Naive thymus-derived CD8-positive, alpha-beta T cell (primary cell): Measurements from ENCODE around the gene DGUOK. TPM values are rescaled to one million over a fixed set of nuclear protein-coding genes. Genes with fewer than 3 reads are reported as not detected.

Experiments used
- ATAC-seq, 2 donors: fragments of 150-1000 bp; cut with Tn5 transposase in 1 of 2; sonication (Bioruptor Pico), chemical (Tn5 transposase) in 1 of 2; 1 replicate in 1 of 2; 2 replicates in 1 of 2; pipeline ENCODE4 v1.10.0; 2021; ENCODE audit warnings: mild to moderate bottlenecking in 2 of 2, moderate library complexity in 2 of 2
- POLR2A ChIA-PET: fragments of 350-600 bp; sonication (Branson Sonifier 250); formaldehyde crosslinking; loops from one replicate; lab custom pipeline; 2021; ENCODE audit warnings: antibody characterized with exemption; lab: Charles Lee
- DNase-seq, 10 donors: peaks; one replicate each; pipeline versions ENCODE4 v3.0.0 to v3.0.0-alpha.2; 2020 to 2022
- H3K27ac Mint-ChIP-seq, 10 donors: one replicate each; pipeline ENCODE4 v1.8.0; 2020 to 2022; ENCODE audit warnings: mild to moderate bottlenecking in 10 of 10, mixed read lengths in 10 of 10, moderate library complexity in 4 of 10, inconsistent platforms in 1 of 10
- H3K27me3 Mint-ChIP-seq, 5 donors: one replicate each; pipeline ENCODE4 v1.8.0; 2021 to 2022; ENCODE audit warnings: mixed read lengths in 5 of 5
- H3K36me3 Mint-ChIP-seq, 3 donors: one replicate each; pipeline ENCODE4 v1.8.0; 2020 to 2022; ENCODE audit warnings: mixed read lengths in 3 of 3, mild to moderate bottlenecking in 2 of 3, inconsistent platforms in 1 of 3
- H3K4me1 Mint-ChIP-seq, 4 donors: one replicate each; pipeline ENCODE4 v1.8.0; 2021 to 2022; ENCODE audit warnings: mixed read lengths in 4 of 4
- H3K4me3 Mint-ChIP-seq, 10 donors: one replicate each; pipeline ENCODE4 v1.8.0; 2020 to 2022; ENCODE audit warnings: mild to moderate bottlenecking in 10 of 10, mixed read lengths in 10 of 10, moderate library complexity in 6 of 10, inconsistent platforms in 1 of 10
- H3K9me3 Mint-ChIP-seq, 9 donors: one replicate each; pipeline ENCODE4 v1.8.0; 2020 to 2022; ENCODE audit warnings: mixed read lengths in 9 of 9, mild to moderate bottlenecking in 3 of 9, inconsistent platforms in 1 of 9, moderate library complexity in 1 of 9
- polyA plus RNA-seq, 3 donors: library from polyadenylated mRNA; unstranded; fragments of 300-500 nt; fragmentation: Illumina TruSeq; gene quantifications; one replicate each; pipeline ENCODE4 v1.2.3, GENCODE V29; 2021
- total RNA-seq, 8 experiments: library from RNA in 2 of 8; stranded (reverse) in 2 of 8; gene quantifications; one replicate each; pipeline ENCODE4 v1.2.3 and lab custom pipeline; 2021 to 2026

Gene DGUOK
- total and polyA plus RNA-seq, 5 experiments from 2014 or later: 70.3 to 219 (median 207) TPM

DNA sequence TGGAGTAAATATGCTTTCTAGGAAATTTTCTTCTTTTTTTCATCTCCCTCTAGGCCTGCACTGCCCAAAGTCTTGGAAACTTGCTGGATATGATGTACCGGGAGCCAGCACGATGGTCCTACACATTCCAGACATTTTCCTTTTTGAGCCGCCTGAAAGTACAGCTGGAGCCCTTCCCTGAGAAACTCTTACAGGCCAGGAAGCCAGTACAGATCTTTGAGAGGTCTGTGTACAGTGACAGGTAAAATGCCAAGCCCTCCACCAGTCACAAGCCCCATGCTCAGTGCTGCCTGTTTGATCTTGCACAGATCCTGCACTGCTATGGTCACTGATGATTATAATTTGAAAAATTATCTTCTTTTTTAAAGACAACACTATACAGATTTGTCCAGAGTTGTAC, 20.0 kb downstream of the DGUOK start:
- DNase-seq (no peak), ATAC-seq (peak in 1 of 2 donors; percentile 21)
- Mint-ChIP-seq H3K4me1 (peaks cover 35 to 85% (median 84%) of the 10 kb centered on the region in 4 donors), H3K36me3 (peaks cover 7 to 72% (median 23%) of the 10 kb centered on the region in 3 donors), H3K9me3 (no peaks in the 10 kb centered on the region), H3K27me3 (no peaks in the 10 kb centered on the region), H3K27ac (peak overlapping the region; percentile 61 to 91 (median 82)), H3K4me3 (peak overlapping the region in 4 of 10 donors; percentile 30 to 60 (median 36))
- POLR2A ChIA-PET: interaction anchor here (0.7 kb wide), 1 partner anchor 15 kb away, joined by 3 read pairs; no protein-coding TSS in a partner anchor

DNA sequence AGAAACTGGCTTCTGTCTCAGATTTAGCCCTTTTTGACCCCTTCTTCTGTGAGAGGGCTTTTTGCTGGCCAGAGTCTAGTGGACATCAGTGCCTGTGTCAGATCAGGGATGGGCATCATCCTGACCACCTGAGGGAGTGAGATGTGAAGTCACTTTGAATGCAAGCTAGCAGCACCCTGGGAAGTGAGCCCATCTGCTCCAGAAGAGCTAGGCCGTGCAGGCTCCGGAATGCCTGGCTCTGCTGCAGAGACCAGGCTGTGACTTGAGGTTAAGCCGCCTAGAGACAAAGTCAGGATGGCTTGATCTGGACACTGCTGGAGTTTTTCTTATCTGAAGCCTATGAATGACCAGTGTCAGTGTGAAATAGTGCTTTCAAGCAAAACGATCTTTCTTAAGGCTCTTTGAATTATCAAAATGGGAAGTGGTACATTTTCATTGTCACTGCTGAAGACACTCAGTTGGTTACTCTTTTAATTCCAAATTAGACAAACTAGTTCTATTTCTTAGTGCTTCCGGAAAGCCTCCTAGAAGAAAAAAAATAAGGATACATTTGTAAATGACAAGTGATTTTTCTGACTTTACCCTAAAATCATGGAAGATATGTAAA, 20.8 kb downstream of the DGUOK start:
- peaks cover 7 to 72% (median 31%) of the 10 kb centered on the region in 3 donors for H3K36me3 Mint-ChIP-seq
- DNase-seq (no peak), ATAC-seq (no peak)
- POLR2A ChIA-PET: interaction anchor here (0.8 to 2.5 kb wide), 2 partner anchors 20 to 32 kb away, joined by 4 to 9 read pairs; no protein-coding TSS in a partner anchor
- peak overlapping the region in 8 of 10 donors; percentile 8 to 92 (median 81) for H3K27ac Mint-ChIP-seq
- H3K9me3 Mint-ChIP-seq: no peaks in the 10 kb centered on the region
- H3K4me3 Mint-ChIP-seq: peak overlapping the region in 4 of 10 donors; percentile 9 to 82 (median 38)
- H3K27me3 Mint-ChIP-seq: no peaks in the 10 kb centered on the region
- peaks cover 42 to 90% (median 87%) of the 10 kb centered on the region in 4 donors for H3K4me1 Mint-ChIP-seq

DNA sequence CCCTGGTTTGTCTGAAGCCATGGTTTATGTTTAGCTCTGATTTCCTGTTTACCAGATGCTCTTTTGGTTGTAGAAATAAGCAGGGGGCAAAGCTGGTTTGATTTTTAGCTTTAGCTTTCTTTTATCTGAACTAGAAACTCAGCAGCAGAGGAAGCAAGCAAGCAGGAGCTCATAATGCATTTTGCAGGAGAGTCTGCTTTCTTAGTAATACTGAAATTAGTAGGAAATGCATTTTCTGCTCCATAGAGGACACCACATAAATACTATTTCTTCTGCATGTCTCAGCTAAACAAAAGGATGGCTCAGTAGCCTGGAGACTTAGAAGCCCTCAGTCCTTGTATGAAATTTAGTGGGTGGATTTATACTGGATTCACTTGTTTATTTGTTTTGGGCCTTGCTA, 23.1 kb downstream of the DGUOK start:
- no peaks in the 10 kb centered on the region for H3K9me3 Mint-ChIP-seq
- DNase-seq (no peak), ATAC-seq (no peak)
- H3K4me3 Mint-ChIP-seq: peak overlapping the region in 7 of 10 donors; percentile 20 to 71 (median 43)
- POLR2A ChIA-PET: interaction anchor here (0.6 to 2.5 kb wide), 7 partner anchors 9 to 30 kb away, joined by 3 to 9 read pairs (median 3); no protein-coding TSS in a partner anchor
- H3K27me3 Mint-ChIP-seq: no peaks in the 10 kb centered on the region
- peaks cover 12 to 67% (median 34%) of the 10 kb centered on the region in 3 donors for H3K36me3 Mint-ChIP-seq
- H3K27ac Mint-ChIP-seq: peak overlapping the region; percentile 9 to 92 (median 82)
- H3K4me1 Mint-ChIP-seq: peaks cover 42 to 89% (median 79%) of the 10 kb centered on the region in 4 donors

DNA sequence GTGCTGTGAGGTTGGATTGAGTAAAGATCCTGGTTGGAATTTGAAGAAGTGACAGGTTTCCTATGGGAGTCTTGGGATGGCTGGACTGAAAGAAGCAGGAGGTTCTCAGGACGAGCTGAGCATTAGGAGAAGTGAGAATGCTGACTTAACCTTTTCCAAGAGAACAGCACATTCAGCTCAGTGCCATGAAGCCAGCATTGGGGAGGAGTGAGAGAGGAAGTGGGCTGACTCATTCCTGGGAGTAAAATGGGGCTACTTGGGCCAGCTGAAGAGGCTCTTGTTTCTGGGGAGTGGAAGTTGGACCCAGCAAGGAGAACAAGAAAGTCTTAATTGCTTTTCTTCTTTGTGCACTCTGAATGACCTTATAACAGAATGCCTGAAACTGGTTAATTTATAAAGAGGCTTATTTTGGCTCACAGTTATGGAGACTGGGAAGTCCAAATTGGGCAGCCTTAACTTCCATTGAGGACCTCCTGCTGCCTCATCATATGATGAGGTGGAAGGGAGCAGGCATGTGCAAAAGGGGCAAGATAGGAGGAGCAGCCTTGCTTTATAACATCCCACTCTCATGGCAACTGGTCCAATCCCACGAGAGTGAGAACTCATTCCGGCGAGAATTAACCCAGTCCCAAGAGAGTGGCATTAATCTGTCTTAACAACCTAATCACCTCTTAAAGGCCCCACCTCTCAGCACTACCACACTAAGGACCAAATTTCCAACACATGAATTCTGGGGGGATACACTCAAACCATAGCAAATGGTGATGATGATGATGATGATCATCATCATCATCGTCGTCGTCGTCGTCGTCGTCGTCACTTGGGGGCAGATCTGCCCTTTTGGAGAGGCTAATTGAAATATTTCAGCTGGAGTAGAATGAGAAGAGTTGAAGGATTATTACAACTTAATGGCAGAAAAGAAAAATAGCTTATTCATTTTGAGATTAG, 26.1 kb downstream of the DGUOK start:
- Mint-ChIP-seq H3K27me3 (no peaks in the 10 kb centered on the region), H3K4me3 (no peak overlapping the region), H3K9me3 (no peaks in the 10 kb centered on the region), H3K27ac (peak overlapping the region; percentile 15 to 90 (median 76)), H3K4me1 (peaks cover 41 to 71% (median 67%) of the 10 kb centered on the region in 4 donors), H3K36me3 (peaks cover 18 to 75% (median 46%) of the 10 kb centered on the region in 3 donors)
- ATAC-seq (no peak), DNase-seq (no peak)
- POLR2A ChIA-PET: interaction anchor here (0.7 to 0.9 kb wide), 2 partner anchors 18 to 101 kb away, joined by 4 to 6 read pairs; no protein-coding TSS in a partner anchor

DNA sequence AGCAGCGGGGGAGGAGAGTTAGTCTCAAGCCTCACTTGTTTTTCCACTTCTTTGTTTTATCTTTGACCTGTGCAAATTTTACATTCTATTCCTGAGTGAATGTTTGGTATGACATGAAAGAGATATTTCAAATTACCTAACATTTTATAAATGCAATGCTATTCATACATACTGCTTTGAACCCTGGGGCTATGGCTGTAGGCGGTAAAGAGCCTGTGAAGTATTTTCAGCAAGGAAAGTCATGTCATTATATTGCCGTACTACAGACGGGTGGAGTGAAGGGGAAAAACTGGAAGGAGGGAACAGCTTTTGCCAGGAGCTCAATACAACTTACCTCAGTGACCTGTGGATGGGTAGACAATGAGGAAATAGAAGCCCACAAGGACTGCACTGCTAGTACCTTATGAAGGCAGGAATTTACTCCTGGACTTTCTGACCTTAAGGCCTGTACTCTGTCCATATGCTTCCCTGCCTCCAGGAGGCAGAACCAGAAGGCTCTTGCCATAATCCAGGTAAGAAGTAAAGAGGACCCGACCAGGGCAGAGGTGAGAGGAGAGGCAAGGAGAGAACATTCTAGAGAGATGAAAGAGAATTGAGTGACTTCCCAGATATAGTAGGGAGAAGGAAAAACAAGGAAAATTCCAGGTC, 29.7 kb downstream of the DGUOK start:
- no peak for DNase-seq
- peaks cover 29 to 47% (median 38%) of the 10 kb centered on the region in 4 donors for H3K4me1 Mint-ChIP-seq
- peak overlapping the region in 1 of 10 donors; percentile 26 for H3K4me3 Mint-ChIP-seq
- peaks cover 25 to 81% (median 52%) of the 10 kb centered on the region in 3 donors for H3K36me3 Mint-ChIP-seq
- no peak for ATAC-seq
- peak overlapping the region in 1 of 10 donors; percentile 89 for H3K27ac Mint-ChIP-seq
- no peaks in the 10 kb centered on the region for H3K9me3 Mint-ChIP-seq
- POLR2A ChIA-PET: interaction anchor here (1.0 to 1.4 kb wide), 2 partner anchors 10 to 15 kb away, joined by 3 read pairs; no protein-coding TSS in a partner anchor
- H3K27me3 Mint-ChIP-seq: no peaks in the 10 kb centered on the region

DNA sequence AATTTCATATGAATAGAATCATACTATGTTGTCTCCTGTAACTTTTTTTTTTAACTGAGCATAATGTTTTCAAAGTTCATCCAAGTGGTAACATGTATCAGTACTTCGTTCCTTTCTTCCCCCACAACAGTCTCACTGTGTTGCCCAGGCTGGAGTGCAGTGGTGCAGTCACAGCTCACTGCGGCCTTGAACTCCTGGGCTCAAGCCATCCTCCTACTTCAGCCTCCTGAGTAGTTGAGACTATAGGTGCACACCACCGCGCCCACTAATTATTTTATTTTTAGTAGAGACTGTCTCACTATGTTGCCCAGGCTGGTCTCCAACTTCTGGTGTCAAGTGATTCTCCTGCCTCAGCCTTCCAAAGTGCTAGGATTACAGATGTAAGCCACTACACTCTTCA, 34.6 kb downstream of the DGUOK start:
- Mint-ChIP-seq H3K4me1 (peaks cover 19 to 41% (median 32%) of the 10 kb centered on the region in 4 donors), H3K27me3 (no peaks in the 10 kb centered on the region), H3K27ac (peak overlapping the region in 2 of 10 donors; percentile 3 to 37), H3K36me3 (peaks cover 17 to 43% (median 26%) of the 10 kb centered on the region in 3 donors), H3K9me3 (peaks cover 0 to 9% (median 0%) of the 10 kb centered on the region in 9 donors), H3K4me3 (no peak overlapping the region)
- POLR2A ChIA-PET: no interaction called here
- DNase-seq (no peak), ATAC-seq (no peak)

DNA sequence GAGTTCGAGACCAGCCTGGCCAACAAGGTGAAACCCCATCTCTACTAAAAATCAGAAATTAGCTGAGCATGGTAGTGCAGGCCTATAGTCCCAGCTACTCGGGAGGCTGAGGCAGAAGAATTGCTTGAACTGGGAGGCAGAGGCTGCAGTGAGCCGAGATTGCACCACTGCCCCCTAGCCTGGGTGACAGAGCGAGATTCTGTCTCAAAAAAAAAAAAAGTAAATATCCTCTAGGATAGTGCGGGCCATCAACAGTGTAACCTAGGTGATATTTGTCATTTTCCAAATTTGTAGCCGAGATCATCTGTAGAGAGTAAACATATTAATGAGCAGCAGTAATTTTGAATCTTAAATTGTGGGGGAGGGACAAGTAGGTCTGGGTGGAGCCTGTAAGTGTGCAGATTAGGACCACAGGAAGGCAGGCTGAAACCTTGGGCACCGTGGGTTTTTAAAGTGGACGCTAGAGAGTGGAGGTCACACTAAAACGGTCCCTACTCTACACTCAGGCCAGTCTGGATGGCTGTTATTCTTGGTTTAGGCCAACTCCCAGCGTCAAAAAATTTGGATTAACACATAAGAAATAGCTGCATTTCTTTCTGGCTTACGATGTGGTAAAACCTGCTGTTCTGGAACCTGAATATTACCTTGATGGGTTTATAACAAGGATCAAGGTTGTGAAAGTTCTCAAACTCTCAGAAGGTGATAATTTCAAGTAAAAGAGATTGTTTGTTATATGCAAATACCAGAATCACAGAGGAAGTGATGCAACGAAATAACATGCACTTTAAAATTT, 35.3 kb downstream of the DGUOK start:
- DNase-seq: no peak
- POLR2A ChIA-PET: no interaction called here
- ATAC-seq: no peak
- Mint-ChIP-seq H3K27me3 (no peaks in the 10 kb centered on the region), H3K27ac (no peak overlapping the region), H3K4me3 (no peak overlapping the region), H3K9me3 (peaks cover 0 to 9% (median 0%) of the 10 kb centered on the region in 9 donors), H3K4me1 (peaks cover 16 to 38% (median 28%) of the 10 kb centered on the region in 4 donors), H3K36me3 (peaks cover 11 to 35% (median 21%) of the 10 kb centered on the region in 3 donors)

DNA sequence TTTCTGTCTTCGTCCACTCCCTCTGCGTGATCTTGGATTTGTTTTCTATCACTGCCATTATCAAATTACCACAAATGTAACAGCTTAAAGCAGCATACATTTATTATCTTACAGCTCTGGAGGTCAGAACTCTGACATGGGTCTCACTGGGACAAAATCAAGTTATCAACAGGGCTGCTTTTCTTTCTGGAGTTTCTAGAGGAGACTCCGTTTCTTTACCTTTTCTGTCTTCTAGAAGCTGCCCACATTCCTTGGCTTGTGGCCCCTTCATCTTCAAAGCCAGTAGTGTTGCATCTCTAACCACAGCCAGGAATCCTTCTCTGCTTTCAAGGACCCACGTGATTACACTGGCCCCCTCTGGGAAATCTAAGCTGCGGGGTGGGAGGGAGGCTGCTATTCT, 36.1 kb downstream of the DGUOK start:
- Mint-ChIP-seq H3K27ac (peak overlapping the region in 4 of 10 donors; percentile 7 to 44 (median 22)), H3K27me3 (no peaks in the 10 kb centered on the region), H3K4me3 (no peak overlapping the region)

DNA sequence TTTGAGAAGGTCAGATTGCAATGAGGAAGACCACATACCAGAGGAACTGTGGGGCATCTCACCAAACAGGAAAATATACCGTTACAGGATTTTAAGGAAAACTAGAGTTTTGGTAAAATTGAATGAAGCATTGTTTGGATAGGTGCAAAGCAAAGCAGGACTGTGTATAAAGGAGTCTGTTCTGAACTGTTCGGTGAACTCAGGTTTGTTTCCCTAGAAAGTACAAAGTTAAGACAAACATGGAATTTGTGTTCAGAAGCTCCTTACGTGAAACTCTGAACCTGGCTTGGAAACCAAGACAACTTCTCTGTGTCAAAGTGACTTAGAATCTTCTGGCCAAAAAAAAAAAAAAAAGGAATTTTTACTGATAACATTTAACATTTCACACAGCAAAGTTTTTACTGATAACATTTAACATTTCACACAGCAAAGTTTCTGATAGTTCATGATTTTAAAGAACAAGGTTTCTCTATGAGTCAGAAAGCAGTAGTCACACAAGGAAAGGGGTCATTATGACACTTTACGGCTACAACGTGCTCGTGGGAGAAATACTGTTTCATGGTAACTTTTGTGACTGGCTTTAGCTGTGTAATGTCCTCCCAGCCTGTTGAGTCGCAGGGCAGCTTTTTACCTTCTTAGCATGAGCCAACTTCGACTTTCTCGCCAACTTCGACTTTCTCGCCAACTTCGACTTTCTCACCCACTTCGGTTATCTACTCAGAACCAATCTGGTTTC, 36.9 kb downstream of the DGUOK start:
- H3K4me3 Mint-ChIP-seq: no peak overlapping the region
- H3K9me3 Mint-ChIP-seq: peaks cover 0 to 9% (median 0%) of the 10 kb centered on the region in 9 donors
- peaks cover 6 to 20% (median 16%) of the 10 kb centered on the region in 3 donors for H3K36me3 Mint-ChIP-seq
- H3K27ac Mint-ChIP-seq: peak overlapping the region in 7 of 10 donors; percentile 16 to 72 (median 45)
- POLR2A ChIA-PET: interaction anchor here (0.6 to 0.7 kb wide), 3 partner anchors 23 to 157 kb away, joined by 3 to 6 read pairs (median 4); no protein-coding TSS in a partner anchor
- DNase-seq: no peak
- H3K4me1 Mint-ChIP-seq: peaks cover 28 to 41% (median 33%) of the 10 kb centered on the region in 4 donors
- no peaks in the 10 kb centered on the region for H3K27me3 Mint-ChIP-seq
- ATAC-seq: no peak

More for the DNA sequence above, 36.1 kb downstream of the DGUOK start:
- ATAC-seq: no peak
- POLR2A ChIA-PET: interaction anchor here (0.6 to 0.7 kb wide), 2 partner anchors 24 to 158 kb away, joined by 4 to 6 read pairs; no protein-coding TSS in a partner anchor
- Mint-ChIP-seq H3K9me3 (peaks cover 0 to 9% (median 0%) of the 10 kb centered on the region in 9 donors), H3K36me3 (peaks cover 11 to 27% (median 20%) of the 10 kb centered on the region in 3 donors), H3K4me1 (peaks cover 23 to 39% (median 30%) of the 10 kb centered on the region in 4 donors)
- DNase-seq: no peak

DNA sequence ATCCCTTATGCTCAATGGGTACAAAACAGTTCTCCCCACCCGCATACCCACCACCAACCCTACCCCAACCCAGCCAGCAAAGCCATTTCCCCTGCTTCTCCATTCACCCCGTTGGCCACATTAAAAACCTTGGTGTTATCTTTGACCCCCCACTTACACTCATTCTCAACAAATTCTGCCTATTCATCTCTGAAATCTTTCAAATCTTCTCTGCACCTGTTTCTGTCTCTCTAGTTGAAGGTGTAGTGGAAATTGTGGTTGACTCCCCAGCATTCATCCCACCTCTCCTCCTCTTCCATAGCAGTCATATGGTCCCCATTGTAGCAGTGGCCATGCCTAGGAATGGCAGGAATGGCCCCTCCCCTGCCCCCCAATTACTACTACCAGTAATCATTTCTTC, 37.5 kb downstream of the DGUOK start:
- POLR2A ChIA-PET: interaction anchor here (0.7 kb wide), 1 partner anchor 34 kb away, joined by 3 read pairs; no protein-coding TSS in a partner anchor
- Mint-ChIP-seq H3K36me3 (peaks cover 0 to 13% (median 9%) of the 10 kb centered on the region in 3 donors), H3K27me3 (no peaks in the 10 kb centered on the region), H3K4me1 (peaks cover 30 to 42% (median 38%) of the 10 kb centered on the region in 4 donors), H3K27ac (peak overlapping the region in 7 of 10 donors; percentile 7 to 72 (median 16)), H3K9me3 (peaks cover 0 to 9% (median 0%) of the 10 kb centered on the region in 9 donors), H3K4me3 (peak overlapping the region in 2 of 10 donors; percentile 30 to 40)
- DNase-seq (no peak), ATAC-seq (no peak)
